ENCODE data around the gene PON3. TPM values are rescaled to one million over a fixed set of nuclear protein-coding genes. Genes with fewer than 3 reads are reported as not detected.

The PON3 gene
- total and polyA plus RNA-seq, 2 experiments from 2014 or later, result 1.4 to 1.6 TPM

- TF ChIP-seq CTCF (conservative IDR thresholded peaks at IDR 0.05; ENCODE audit: low read depth in 2 of 2), result no peak
- no peak for TF ChIP-seq STAT1 (IDR thresholded peaks at IDR 0.05; ENCODE audit: unreplicated experiment)
- TF ChIP-seq NANOG (IDR thresholded peaks at IDR 0.05; ENCODE audit: borderline replicate concordance), result no peak
- TF ChIP-seq POLR2AphosphoS5 (IDR thresholded peaks at IDR 0.05; ENCODE audit: low read depth), result no peak
- no peak for TF ChIP-seq ZNF462 (CRISPR knock-in tag; IDR thresholded peaks at IDR 0.05)
These were observed 75.5 kb downstream of the PON3 start (continued) for GRCh38 chr7:95320651-95321050.

- Histone ChIP-seq H3K9me2 (ENCODE audit: insufficient read depth) (peaks cover 4% of the 10 kb centered on the region; the same call in 1 of the 2 replicates), H4K20me1 (replicated peaks; ENCODE audit: insufficient read depth) (no peaks in the 10 kb centered on the region), H3K27me3 (ENCODE audit: insufficient read depth) (peaks cover 5% of the 10 kb centered on the region; the same call in 1 of the 2 replicates), H3K4me1 (ENCODE audit: insufficient read depth) (no peaks in the 10 kb centered on the region; the same call in 1 of the 2 replicates), H3K4me3 (no peak overlapping the region), H2AFZ (no peak overlapping the region), H3K4me2 (no peak overlapping the region), H3K79me2 (replicated peaks; ENCODE audit: insufficient read depth) (no peaks in the 10 kb centered on the region), H3K27ac (ENCODE audit: low read depth) (no peak overlapping the region), H3F3A (replicated peaks; ENCODE audit: low read depth) (no peaks in the 10 kb centered on the region), H3K36me3 (ENCODE audit: insufficient read depth) (no peaks in the 10 kb centered on the region)
- no peak for DNase-seq (ENCODE audit: low spot score)
- no peak overlapping the region for H3K4me3 Mint-ChIP-seq
- peaks cover 3% of the 10 kb centered on the region for H3K27me3 Mint-ChIP-seq (ENCODE audit: insufficient read depth, low read depth, poor library complexity)
- H3K9me3 Mint-ChIP-seq, result no peaks in the 10 kb centered on the region
- no peaks in the 10 kb centered on the region for H3K36me3 Mint-ChIP-seq (ENCODE audit: low read depth)
- H3K4me1 Mint-ChIP-seq, result peaks cover 2% of the 10 kb centered on the region
- no peak overlapping the region for H3K27ac Mint-ChIP-seq
- no peak for ATAC-seq
- no peak for TF ChIP-seq POLR2AphosphoS5 (IDR thresholded peaks at IDR 0.05; ENCODE audit: low read depth)
- no peak for TF ChIP-seq REST (IDR thresholded peaks at IDR 0.05; ENCODE audit: unreplicated experiment)
- no peak for TF ChIP-seq NANOG (IDR thresholded peaks at IDR 0.05; ENCODE audit: borderline replicate concordance)
- no peak for TF ChIP-seq STAT1 (IDR thresholded peaks at IDR 0.05; ENCODE audit: unreplicated experiment)
- TF ChIP-seq EZH2phosphoT487 (IDR thresholded peaks at IDR 0.05; ENCODE audit: unreplicated experiment), result no peak
- TF ChIP-seq JUNB (IDR thresholded peaks at IDR 0.05; ENCODE audit: unreplicated experiment), result no peak
- no peak for TF ChIP-seq ETS1 (IDR thresholded peaks at IDR 0.05)
These were observed 76.6 kb downstream of the PON3 start for GRCh38 chr7:95319570-95319969.
